Activated naive CD4-positive, alpha-beta T cell treated with anti-CD3 and anti-CD28 coated beads, Interleukin-2, amount 50 U/mL, for 72 hours (primary cell): ENCODE measurements around the gene ZNF324. TPM values are rescaled to one million over a fixed set of nuclear protein-coding genes. Genes with fewer than 3 reads are reported as not detected.

Experiments
- total RNA-seq, 2 donors: library from RNA; stranded (reverse); gene quantifications; one replicate each; pipeline ENCODE4 v1.2.3, GENCODE V29; 2022

Gene ZNF324
- total RNA-seq, 2 donors from 2014 or later, result 6.4 to 7.7 TPM

Other genes starting within 250 kb of the ZNF324 start
- gene ZNF544, start 238.2 kb upstream of the ZNF324 start, total RNA-seq, result 10 to 100 TPM; 34.0 to 51.9 TPM
- 1 to 10 TPM; 4.5 to 5.6 TPM for gene ZNF8, start 188.1 kb upstream of the ZNF324 start, total RNA-seq
- 10 to 100 TPM; 30.3 to 37.8 TPM for gene ERVK3-1, start 161.7 kb upstream of the ZNF324 start, total RNA-seq
- 1 to 10 TPM; 3.1 to 4.3 TPM for gene ZSCAN22, start 140.1 kb upstream of the ZNF324 start, total RNA-seq
- 10 to 100 TPM; 12.9 to 14.9 TPM for gene A1BG, start 113.6 kb upstream of the ZNF324 start, total RNA-seq
- 1 to 10 TPM in 1 of 2 donors, under 1 TPM in 1; 0.23 to 2.6 TPM for gene ZNF497, start 104.3 kb upstream of the ZNF324 start, total RNA-seq
- 1 to 10 TPM in 1 of 2 donors, under 1 TPM in 1; 0.48 to 2.1 TPM for gene ZNF837, start 86.0 kb upstream of the ZNF324 start, total RNA-seq
- 1,000 to 10,000 TPM; 1,454 to 1,511 TPM for gene RPS5, start 79.8 kb upstream of the ZNF324 start, total RNA-seq
- gene RNF225, start 71.4 kb upstream of the ZNF324 start, total RNA-seq, result under 1 TPM; 0.48 to 0.60 TPM
- 10 to 100 TPM; 10.4 to 13.9 TPM for gene ZNF584, start 58.4 kb upstream of the ZNF324 start, total RNA-seq
- gene ZNF132, start 26.9 kb upstream of the ZNF324 start, total RNA-seq, result 1 to 10 TPM; 3.1 to 3.4 TPM
- 1 to 10 TPM; 5.7 to 7.9 TPM for gene ZNF324B, start 15.5 kb upstream of the ZNF324 start, total RNA-seq
- gene ZNF446, start 9.3 kb downstream of the ZNF324 start, total RNA-seq, result 1 to 10 TPM; 4.8 to 5.0 TPM
- 10 to 100 TPM; 10.2 to 21.4 TPM for gene SLC27A5, start 44.9 kb downstream of the ZNF324 start, total RNA-seq
- 10 to 100 TPM in 1 of 2 donors, 1 to 10 TPM in 1; 7.9 to 12.2 TPM for gene ZBTB45, start 52.7 kb downstream of the ZNF324 start, total RNA-seq
- 100 to 1,000 TPM; 446 to 497 TPM for gene TRIM28, start 77.0 kb downstream of the ZNF324 start, total RNA-seq
- gene CHMP2A, start 88.0 kb downstream of the ZNF324 start, total RNA-seq, result 100 to 1,000 TPM; 112 to 114 TPM
- 100 to 1,000 TPM; 121 to 123 TPM for gene UBE2M, start 91.5 kb downstream of the ZNF324 start, total RNA-seq
- 10 to 100 TPM; 22.1 to 26.8 TPM for gene MZF1, start 106.3 kb downstream of the ZNF324 start, total RNA-seq